Type B pancreatic cell (in vitro differentiated cells): ENCODE data around the gene DCAF6. TPM values are rescaled to one million over a fixed set of nuclear protein-coding genes. Genes with fewer than 3 reads are reported as not detected.
A peak's percentile ranks its signal among the peaks of the same experiment; 100 is the strongest.

Experiments
- DNase-seq: peaks from one replicate; pipeline ENCODE4 v3.0.0; 2021; ENCODE audit warnings: mixed read lengths; ENCODE audit not compliant: unreplicated experiment; ENCODE audit errors: extremely low spot score
- H3K27ac Mint-ChIP-seq: 2 replicates; pipeline ENCODE4 v1.8.0; 2021; ENCODE audit warnings: mild to moderate bottlenecking, mixed read lengths
- H3K27me3 Mint-ChIP-seq: 2 replicates; pipeline ENCODE4 v1.8.0; 2021; ENCODE audit warnings: mixed read lengths
- H3K36me3 Mint-ChIP-seq: 2 replicates; pipeline ENCODE4 v1.8.0; 2021; ENCODE audit warnings: mixed read lengths
- H3K4me1 Mint-ChIP-seq: one replicate; pipeline ENCODE4 v1.8.0; 2021; ENCODE audit warnings: mixed read lengths; ENCODE audit not compliant: unreplicated experiment
- H3K4me3 Mint-ChIP-seq: 2 replicates; pipeline ENCODE4 v1.8.0; 2021; ENCODE audit warnings: mild to moderate bottlenecking, mixed read lengths
- H3K9me3 Mint-ChIP-seq: 2 replicates; pipeline ENCODE4 v1.8.0; 2021; ENCODE audit warnings: mixed read lengths
- CTCF ChIP-seq: fragments of 200-600 bp; sonication (generic); conservative IDR thresholded peaks from 2 replicates; pipeline ENCODE4 v1.5.0; 2021; ENCODE audit warnings: antibody characterized with exemption, mild to moderate bottlenecking
- total RNA-seq: library from RNA; stranded (reverse); gene quantifications from 2 replicates; pipeline ENCODE4 v1.2.1, GENCODE V29; 2021; ENCODE audit warnings: low replicate concordance

The DCAF6 gene
- total RNA-seq, 1 donor from 2014 or later = 27.2 TPM

DNA sequence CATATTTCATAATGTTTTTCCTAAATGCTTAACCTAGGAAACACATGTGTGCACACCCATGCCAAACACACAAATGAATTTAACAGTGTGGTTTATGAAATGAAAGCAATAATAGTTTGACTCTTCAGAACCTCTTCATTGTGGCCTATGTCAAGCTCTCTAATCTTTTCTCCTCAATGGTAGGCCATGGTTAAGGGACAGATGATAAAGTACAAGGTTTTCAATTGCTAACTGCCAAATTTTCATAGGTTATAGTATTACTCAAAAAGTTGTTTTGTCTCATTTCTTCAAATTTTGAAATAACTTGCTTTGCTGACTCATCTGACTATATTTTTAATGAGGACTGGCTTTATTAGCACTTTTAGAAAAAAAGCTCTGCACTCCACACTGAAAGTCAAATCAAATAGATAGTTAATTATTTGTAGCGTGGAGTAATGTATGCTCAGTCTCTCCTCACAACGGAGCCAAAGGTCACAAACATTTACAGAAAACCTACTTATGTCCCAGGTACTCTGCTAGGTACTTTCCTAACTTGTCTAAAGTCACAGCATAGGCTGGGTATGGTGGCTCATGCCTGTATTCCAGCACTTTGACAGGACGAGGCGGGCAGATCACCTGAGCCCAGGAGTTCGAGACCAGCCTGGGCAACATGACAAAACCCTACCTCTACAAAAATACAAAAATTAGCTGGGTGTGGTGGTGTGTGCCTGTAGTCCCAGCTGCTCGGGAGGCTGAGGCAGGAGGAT, 19.5 kb upstream of the DCAF6 start:
- H3K4me3 Mint-ChIP-seq = peak overlapping the region; percentile 7
- TF ChIP-seq CTCF = no peak
- peaks cover 4% of the 10 kb centered on the region for H3K9me3 Mint-ChIP-seq
- DNase-seq = no peak
- peak overlapping the region; percentile 26 for H3K27ac Mint-ChIP-seq
- H3K27me3 Mint-ChIP-seq = no peaks in the 10 kb centered on the region
- peaks cover 15% of the 10 kb centered on the region for H3K36me3 Mint-ChIP-seq
- no peaks in the 10 kb centered on the region for H3K4me1 Mint-ChIP-seq

DNA sequence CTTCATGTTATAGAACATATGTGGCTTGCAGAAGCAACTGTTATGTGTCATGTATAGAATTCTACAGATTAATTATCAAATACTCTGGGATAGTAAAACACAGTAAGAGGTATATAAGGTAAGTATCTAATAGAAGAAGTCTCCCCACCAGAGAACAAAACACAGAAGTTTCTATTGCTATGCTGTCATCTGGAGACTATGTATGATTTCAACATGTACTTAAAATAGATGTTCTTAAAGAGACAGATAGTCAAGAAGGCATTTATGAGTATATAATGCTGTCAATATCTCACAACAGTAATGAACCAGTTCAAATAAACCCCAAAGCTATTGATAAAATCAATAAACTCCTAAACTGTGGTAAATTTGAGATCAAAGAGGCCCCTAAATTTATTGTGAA, 14.5 kb upstream of the DCAF6 start:
- peaks cover under 1% of the 10 kb centered on the region for H3K9me3 Mint-ChIP-seq
- no peaks in the 10 kb centered on the region for H3K27me3 Mint-ChIP-seq
- TF ChIP-seq CTCF = no peak
- H3K4me1 Mint-ChIP-seq = peaks cover 6% of the 10 kb centered on the region
- no peak for DNase-seq
- no peak overlapping the region for H3K27ac Mint-ChIP-seq
- H3K36me3 Mint-ChIP-seq = peaks cover 13% of the 10 kb centered on the region
- no peak overlapping the region for H3K4me3 Mint-ChIP-seq

GRCh38 chr1:167922611-167923074, 13.8 kb upstream of the DCAF6 start:
- TF ChIP-seq CTCF = no peak
- H3K27ac Mint-ChIP-seq = peak overlapping the region; percentile 21

GRCh38 chr1:167923324-167924056, 13.0 kb upstream of the DCAF6 start:
- TF ChIP-seq CTCF = no peak
- Mint-ChIP-seq H3K36me3 (peaks cover 8% of the 10 kb centered on the region), H3K27ac (peak overlapping the region; percentile 21), H3K4me3 (no peak overlapping the region), H3K27me3 (no peaks in the 10 kb centered on the region), H3K4me1 (peaks cover 15% of the 10 kb centered on the region), H3K9me3 (no peaks in the 10 kb centered on the region)
- no peak for DNase-seq

More at GRCh38 chr1:167922611-167923074, 13.8 kb upstream of the DCAF6 start:
- DNase-seq = no peak
- Mint-ChIP-seq H3K4me3 (no peak overlapping the region), H3K4me1 (peaks cover 13% of the 10 kb centered on the region), H3K36me3 (peaks cover 12% of the 10 kb centered on the region), H3K27me3 (no peaks in the 10 kb centered on the region), H3K9me3 (no peaks in the 10 kb centered on the region)

DNA sequence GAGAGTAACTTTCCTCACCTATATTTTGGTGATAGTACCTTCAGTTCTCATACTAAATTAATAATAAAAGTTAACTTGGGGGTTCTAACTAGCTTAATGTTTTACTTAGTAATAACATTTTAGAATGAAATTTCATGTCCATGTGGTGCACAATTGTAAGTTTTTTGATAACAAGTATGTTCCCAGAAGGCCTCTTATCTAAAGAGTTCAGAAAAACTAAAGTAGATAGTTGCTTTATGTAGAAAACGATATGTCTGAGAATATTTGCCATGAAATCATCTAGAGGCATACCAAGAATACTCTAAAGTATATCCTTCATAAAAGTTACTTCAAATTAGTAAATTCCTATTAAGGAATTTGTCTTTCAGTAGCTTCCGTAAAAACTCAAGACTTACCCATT, 12.4 kb upstream of the DCAF6 start:
- H3K4me1 Mint-ChIP-seq = peaks cover 15% of the 10 kb centered on the region
- peaks cover 8% of the 10 kb centered on the region for H3K36me3 Mint-ChIP-seq
- H3K4me3 Mint-ChIP-seq = no peak overlapping the region
- H3K27me3 Mint-ChIP-seq = no peaks in the 10 kb centered on the region
- H3K27ac Mint-ChIP-seq = no peak overlapping the region
- TF ChIP-seq CTCF = no peak
- no peak for DNase-seq
- H3K9me3 Mint-ChIP-seq = no peaks in the 10 kb centered on the region
